HepG2 (cell line): ENCODE data around the gene UAP1L1. TPM values are rescaled to one million over a fixed set of nuclear protein-coding genes. Genes with fewer than 3 reads are reported as not detected.

Source experiments
- DR1 ChIP-seq: sonication (generic); formaldehyde crosslinking; IDR thresholded peaks from 2 replicates; pipeline ENCODE4 v1.8.0; 2021; ENCODE audit warnings: mild to moderate bottlenecking, missing genetic modification reagents, inconsistent platforms
- FOSL2 ChIP-seq: sonication (generic); formaldehyde crosslinking; IDR thresholded peaks from 2 replicates; pipeline ENCODE4 v1.4.0; 2020; ENCODE audit warnings: missing genetic modification reagents
- FOXJ3 ChIP-seq: sonication (generic); formaldehyde crosslinking; IDR thresholded peaks from 2 replicates; pipeline ENCODE4 v1.4.0; 2020; ENCODE audit warnings: missing genetic modification reagents, mild to moderate bottlenecking, borderline replicate concordance
- HDAC6 ChIP-seq: fragments of 200-600 bp; sonication (generic); IDR thresholded peaks from 2 replicates; pipeline ENCODE4 v1.7.0; 2017; ENCODE audit warnings: mild to moderate bottlenecking, antibody characterized with exemption, low read length, low read depth
- HES4 ChIP-seq: sonication (generic); formaldehyde crosslinking; IDR thresholded peaks from 2 replicates; pipeline ENCODE4 v1.9.0; 2021; ENCODE audit warnings: mild to moderate bottlenecking, missing genetic modification reagents, borderline replicate concordance
- LCORL ChIP-seq, 2 experiments: fragments of 450-650 bp in 1 of 2; sonication (generic) in 1 of 2; formaldehyde crosslinking in 1 of 2; IDR thresholded peaks; 2 replicates each; pipeline versions ENCODE4 v1.5.0 to v1.6.1; 2017 to 2020; ENCODE audit warnings: antibody characterized with exemption in 1 of 2, missing genetic modification reagents in 1 of 2
- SIX1 ChIP-seq: sonication (generic); formaldehyde crosslinking; IDR thresholded peaks from 2 replicates; pipeline ENCODE4 v1.4.0; 2020; ENCODE audit warnings: missing genetic modification reagents, borderline replicate concordance
- SMAD3 ChIP-seq: sonication (generic); formaldehyde crosslinking; IDR thresholded peaks from 2 replicates; pipeline ENCODE4 v1.4.0; 2020; ENCODE audit warnings: missing genetic modification reagents
- SRF ChIP-seq: IDR thresholded peaks from 2 replicates; pipeline ENCODE4 v1.6.1; 2011; ENCODE audit warnings: mild to moderate bottlenecking, low read depth, low read length, moderate library complexity
- TBL1XR1 ChIP-seq: fragments of 150-350 bp; IDR thresholded peaks from 2 replicates; pipeline ENCODE4 v1.6.1; 2014; ENCODE audit warnings: borderline replicate concordance, low read length; ENCODE audit not compliant: partially characterized antibody
- ZMYM3 ChIP-seq: sonication (generic); formaldehyde crosslinking; IDR thresholded peaks from 2 replicates; pipeline ENCODE4 v1.5.1; 2020; ENCODE audit warnings: mild to moderate bottlenecking, missing genetic modification reagents
- ZNF225 ChIP-seq: sonication (generic); formaldehyde crosslinking; IDR thresholded peaks from 2 replicates; pipeline ENCODE4 v1.4.0; 2020; ENCODE audit warnings: mild to moderate bottlenecking, missing genetic modification reagents
- ZNF777 ChIP-seq: sonication (generic); formaldehyde crosslinking; IDR thresholded peaks from 2 replicates; pipeline ENCODE4 v1.4.0; 2020; ENCODE audit warnings: missing genetic modification reagents
- ZSCAN21 ChIP-seq: sonication (generic); formaldehyde crosslinking; IDR thresholded peaks from 2 replicates; pipeline ENCODE4 v1.8.0; 2022; ENCODE audit warnings: mild to moderate bottlenecking, missing genetic modification reagents, moderate library complexity, borderline replicate concordance
- polyA plus RNA-seq, 8 experiments: library from polyadenylated mRNA; depleted of rRNA in 3 of 8; stranded (reverse) in 7 of 8; unstranded in 1 of 8; fragments of >200 nt; fragmentation: Illumina TruSeq in 4 of 8; extraction: Trizol in 4 of 8; gene quantifications; 2 replicates each; pipeline versions ENCODE4 v1.2.1 to v1.2.3, GENCODE V29; 2011 to 2016; ENCODE audit warnings: low read depth in 4 of 8, missing spikeins in 1 of 8, mixed read lengths in 1 of 8; ENCODE audit not compliant: insufficient read depth in 1 of 8
- total RNA-seq, 5 experiments: library from RNA; depleted of rRNA; stranded (reverse); fragments of >200 nt; fragmentation: Illumina TruSeq; extraction: Trizol; gene quantifications; 2 replicates each; pipeline ENCODE4 v1.2.3, GENCODE V29; 2016; ENCODE audit warnings: low read depth in 1 of 5
- TF ChIP-seq, protein P1 (sequence below): sonication (generic); formaldehyde crosslinking; IDR thresholded peaks from 2 replicates; pipeline ENCODE4 v1.8.1; 2023; ENCODE audit warnings: mild to moderate bottlenecking, inconsistent platforms, moderate library complexity, missing genetic modification reagents, borderline replicate concordance
- TF ChIP-seq, protein P2 (sequence below): sonication (generic); formaldehyde crosslinking; IDR thresholded peaks from 2 replicates; pipeline ENCODE4 v1.4.0; 2020; ENCODE audit warnings: mild to moderate bottlenecking, missing genetic modification reagents
- TF ChIP-seq, protein P3 (sequence below): sonication (generic); formaldehyde crosslinking; conservative IDR thresholded peaks from 2 replicates; pipeline ENCODE4 v1.8.0; 2022; ENCODE audit warnings: missing genetic modification reagents
- TF ChIP-seq, protein P4 (sequence below): sonication (generic); formaldehyde crosslinking; IDR thresholded peaks from 2 replicates; pipeline ENCODE4 v1.8.0; 2022; ENCODE audit warnings: low read depth, missing genetic modification reagents

UAP1L1 gene
- total and polyA plus RNA-seq, 2 of the 13 experiments (the other 11 are each of a cell fraction or from before 2014, with no cell fraction given): 5.4 to 6.4 TPM

- TF ChIP-seq, protein P1, sequence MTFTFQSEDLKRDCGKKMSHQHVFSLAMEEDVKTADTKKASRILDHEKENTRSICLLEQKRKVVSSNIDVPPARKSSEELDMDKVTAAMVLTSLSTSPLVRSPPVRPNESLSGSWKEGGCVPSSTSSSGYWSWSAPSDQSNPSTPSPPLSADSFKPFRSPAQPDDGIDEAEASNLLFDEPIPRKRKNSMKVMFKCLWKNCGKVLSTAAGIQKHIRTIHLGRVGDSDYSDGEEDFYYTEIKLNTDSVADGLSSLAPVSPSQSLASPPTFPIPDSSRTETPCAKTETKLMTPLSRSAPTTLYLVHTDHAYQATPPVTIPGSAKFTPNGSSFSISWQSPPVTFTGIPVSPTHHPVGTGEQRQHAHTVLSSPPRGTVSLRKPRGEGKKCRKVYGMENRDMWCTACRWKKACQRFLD (CRISPR knock-in tag): no peak
- TF ChIP-seq ZMYM3: no peak
- TF ChIP-seq, protein P2, sequence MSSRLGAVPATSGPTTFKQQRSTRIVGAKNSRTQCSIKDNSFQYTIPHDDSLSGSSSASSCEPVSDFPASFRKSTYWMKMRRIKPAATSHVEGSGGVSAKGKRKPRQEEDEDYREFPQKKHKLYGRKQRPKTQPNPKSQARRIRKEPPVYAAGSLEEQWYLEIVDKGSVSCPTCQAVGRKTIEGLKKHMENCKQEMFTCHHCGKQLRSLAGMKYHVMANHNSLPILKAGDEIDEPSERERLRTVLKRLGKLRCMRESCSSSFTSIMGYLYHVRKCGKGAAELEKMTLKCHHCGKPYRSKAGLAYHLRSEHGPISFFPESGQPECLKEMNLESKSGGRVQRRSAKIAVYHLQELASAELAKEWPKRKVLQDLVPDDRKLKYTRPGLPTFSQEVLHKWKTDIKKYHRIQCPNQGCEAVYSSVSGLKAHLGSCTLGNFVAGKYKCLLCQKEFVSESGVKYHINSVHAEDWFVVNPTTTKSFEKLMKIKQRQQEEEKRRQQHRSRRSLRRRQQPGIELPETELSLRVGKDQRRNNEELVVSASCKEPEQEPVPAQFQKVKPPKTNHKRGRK: no peak
- no peak for TF ChIP-seq ZNF225 (CRISPR knock-in tag)
- no peak for TF ChIP-seq FOXJ3 (CRISPR knock-in tag)
- no peak for TF ChIP-seq ZSCAN21
- no peak for TF ChIP-seq SMAD3 (CRISPR knock-in tag)
- TF ChIP-seq, protein P3, sequence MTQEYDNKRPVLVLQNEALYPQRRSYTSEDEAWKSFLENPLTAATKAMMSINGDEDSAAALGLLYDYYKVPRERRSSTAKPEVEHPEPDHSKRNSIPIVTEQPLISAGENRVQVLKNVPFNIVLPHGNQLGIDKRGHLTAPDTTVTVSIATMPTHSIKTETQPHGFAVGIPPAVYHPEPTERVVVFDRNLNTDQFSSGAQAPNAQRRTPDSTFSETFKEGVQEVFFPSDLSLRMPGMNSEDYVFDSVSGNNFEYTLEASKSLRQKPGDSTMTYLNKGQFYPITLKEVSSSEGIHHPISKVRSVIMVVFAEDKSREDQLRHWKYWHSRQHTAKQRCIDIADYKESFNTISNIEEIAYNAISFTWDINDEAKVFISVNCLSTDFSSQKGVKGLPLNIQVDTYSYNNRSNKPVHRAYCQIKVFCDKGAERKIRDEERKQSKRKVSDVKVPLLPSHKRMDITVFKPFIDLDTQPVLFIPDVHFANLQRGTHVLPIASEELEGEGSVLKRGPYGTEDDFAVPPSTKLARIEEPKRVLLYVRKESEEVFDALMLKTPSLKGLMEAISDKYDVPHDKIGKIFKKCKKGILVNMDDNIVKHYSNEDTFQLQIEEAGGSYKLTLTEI: no peak
- TF ChIP-seq HES4 (CRISPR knock-in tag): peak; percentile 60; the same call in 1 of the 2 replicates
- no peak for TF ChIP-seq TBL1XR1
- no peak for TF ChIP-seq HDAC6
- no peak for TF ChIP-seq LCORL (IDR thresholded peaks at IDR 0.05)
- TF ChIP-seq LCORL (CRISPR knock-in tag; IDR thresholded peaks at IDR 0.05): 0 out of 2 replicates have a peak, but pooled peaks have one; percentile 8
- TF ChIP-seq FOSL2 (CRISPR knock-in tag): no peak
- TF ChIP-seq, protein P4, sequence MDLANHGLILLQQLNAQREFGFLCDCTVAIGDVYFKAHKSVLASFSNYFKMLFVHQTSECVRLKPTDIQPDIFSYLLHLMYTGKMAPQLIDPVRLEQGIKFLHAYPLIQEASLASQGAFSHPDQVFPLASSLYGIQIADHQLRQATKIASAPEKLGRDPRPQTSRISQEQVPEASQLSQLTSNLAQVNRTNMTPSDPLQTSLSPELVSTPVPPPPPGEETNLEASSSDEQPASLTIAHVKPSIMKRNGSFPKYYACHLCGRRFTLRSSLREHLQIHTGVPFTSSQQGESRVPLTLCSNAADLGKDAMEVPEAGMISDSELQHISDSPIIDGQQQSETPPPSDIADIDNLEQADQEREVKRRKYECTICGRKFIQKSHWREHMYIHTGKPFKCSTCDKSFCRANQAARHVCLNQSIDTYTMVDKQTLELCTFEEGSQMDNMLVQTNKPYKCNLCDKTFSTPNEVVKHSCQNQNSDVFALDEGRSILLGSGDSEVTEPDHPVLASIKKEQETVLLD (CRISPR knock-in tag): no peak; the same call in 1 of the 2 replicates
- no peak for TF ChIP-seq SIX1 (CRISPR knock-in tag)
- peak; percentile 29; the same call in 1 of the 2 replicates for TF ChIP-seq ZNF777 (CRISPR knock-in tag)
- no peak for TF ChIP-seq DR1 (CRISPR knock-in tag)
- TF ChIP-seq SRF: no peak
These were observed 48.9 kb upstream of the UAP1L1 start (continued) for GRCh38 chr9:137028263-137029057.
